GM12878 (cell line): ENCODE measurements around the gene RGS6. TPM values are rescaled to one million over a fixed set of nuclear protein-coding genes. Genes with fewer than 3 reads are reported as not detected.

ENCODE experiments used
- ATAC-seq: fragments of 200-7000 bp; cut with Tn5 transposase; 3 replicates; pipeline ENCODE4 v1.9.1; 2020; ENCODE audit warnings: mild to moderate bottlenecking, moderate library complexity
- BruUV-seq: library from RNA; stranded (reverse); fragments of 400-500 nt; replicated peaks from 2 replicates; lab custom pipeline; 2021; lab: Mats Ljungman, UMichigan
- CTCF ChIA-PET: fragments of 300-600 bp; sonication (Branson Sonifier 250); formaldehyde crosslinking; extraction: SDS; loops from one replicate; lab custom pipeline; 2021; ENCODE audit warnings: inconsistent platforms; lab: Yijun Ruan, JAX
- POLR2A ChIA-PET: fragments of 350-600 bp; formaldehyde crosslinking; extraction: SDS; loops from one replicate; lab custom pipeline; 2021; ENCODE audit warnings: inconsistent platforms; lab: Charles Lee
- RAD21 ChIA-PET: fragments of 300-600 bp; sonication (Branson Sonifier 250); formaldehyde crosslinking; loops from one replicate; lab custom pipeline; 2023; ENCODE audit warnings: antibody characterized with exemption; ENCODE audit not compliant: unreplicated experiment; lab: Charles Lee
- SMC1A ChIA-PET: fragments of 300-600 bp; sonication (Branson Sonifier 250); formaldehyde crosslinking; loops from one replicate; lab custom pipeline; 2023; ENCODE audit not compliant: unreplicated experiment, uncharacterized antibody; lab: Charles Lee
- DNase-seq: peaks from one replicate; pipeline ENCODE4 v3.0.0-alpha.2; 2011; ENCODE audit warnings: low read depth, low spot score
- FAIRE-seq: peaks from 3 replicates; lab custom pipeline; 2011; peaks lifted over from hg19 to GRCh38; lab: Jason Lieb, UNC
- H2AFZ ChIP-seq: 2 replicates; pipeline ENCODE4 v1.6.0; 2011; ENCODE audit warnings: low read depth, low read length, control low read depth; ENCODE audit not compliant: control insufficient read depth
- H3K27ac ChIP-seq: 2 replicates; pipeline ENCODE4 v1.5.1; 2011; ENCODE audit warnings: control low read depth; ENCODE audit not compliant: control insufficient read depth, insufficient read depth
- H3K27me3 ChIP-seq, 2 experiments: replicated peaks in 1 of 2; 2 replicates each; pipeline versions ENCODE4 v1.6.0 to v1.6.1; 2011; ENCODE audit warnings: low read length in 1 of 2; ENCODE audit not compliant: control insufficient read depth in 2 of 2, insufficient read depth in 2 of 2
- H3K36me3 ChIP-seq, 2 experiments: 2 replicates each; pipeline ENCODE4 v1.5.1; 2011; ENCODE audit warnings: low read length in 1 of 2; ENCODE audit not compliant: control insufficient read depth in 2 of 2, insufficient read depth in 2 of 2
- H3K4me1 ChIP-seq: 2 replicates; pipeline ENCODE4 v1.6.1; 2011; ENCODE audit warnings: mild to moderate bottlenecking, low read length, moderate library complexity, mixed read lengths; ENCODE audit not compliant: control insufficient read depth, insufficient read depth
- H3K4me2 ChIP-seq: 2 replicates; pipeline ENCODE4 v1.6.0; 2011; ENCODE audit warnings: control low read depth; ENCODE audit not compliant: control insufficient read depth, insufficient read depth
- H3K4me3 ChIP-seq: fragments of 200-600 bp; sonication (generic); 2 replicates; pipeline ENCODE4 v1.5.1; 2016
- H3K79me2 ChIP-seq: 2 replicates; pipeline ENCODE4 v1.6.0; 2011; ENCODE audit warnings: low read length; ENCODE audit not compliant: control insufficient read depth, insufficient read depth
- H3K9ac ChIP-seq: 2 replicates; pipeline ENCODE4 v1.8.0; 2011; ENCODE audit warnings: low read length, control low read depth, mixed read lengths; ENCODE audit not compliant: control insufficient read depth, insufficient read depth
- H3K9me3 ChIP-seq: replicated peaks from 3 replicates; pipeline ENCODE4 v1.5.1; 2011; ENCODE audit warnings: mild to moderate bottlenecking, low read length; ENCODE audit not compliant: control insufficient read depth, insufficient read depth
- H4K20me1 ChIP-seq: 2 replicates; pipeline ENCODE4 v1.6.0; 2011; ENCODE audit not compliant: control insufficient read depth, insufficient read depth
- ATF3 ChIP-seq: IDR thresholded peaks from 2 replicates; pipeline ENCODE4 v1.6.1; 2011; ENCODE audit warnings: low read depth, mild to moderate bottlenecking, low read length, moderate library complexity, borderline replicate concordance; ENCODE audit errors: extremely low read depth
- BRCA1 ChIP-seq: IDR thresholded peaks from 2 replicates; pipeline ENCODE4 v1.6.1; 2011; ENCODE audit warnings: low read depth, low read length, improper control_type of control experiment
- FOXM1 ChIP-seq: IDR thresholded peaks from 2 replicates; pipeline ENCODE4 v1.6.1; 2012; ENCODE audit warnings: low read depth, mild to moderate bottlenecking, inconsistent platforms, low read length, moderate library complexity
- GABPA ChIP-seq: IDR thresholded peaks from 2 replicates; pipeline ENCODE4 v1.6.1; 2014; ENCODE audit warnings: antibody characterized with exemption, low read depth, mild to moderate bottlenecking, inconsistent platforms
- RBBP5 ChIP-seq: fragments of 200-600 bp; sonication (generic); conservative IDR thresholded peaks from 2 replicates; pipeline ENCODE4 v1.6.1; 2016
- SPI1 ChIP-seq: IDR thresholded peaks from 2 replicates; pipeline ENCODE4 v1.6.1; 2011; ENCODE audit warnings: low read depth, mild to moderate bottlenecking, low read length, moderate library complexity, borderline replicate concordance; ENCODE audit not compliant: insufficient read depth
- ZNF592 ChIP-seq: fragments of 450-650 bp; IDR thresholded peaks from 2 replicates; pipeline ENCODE4 v1.6.1; 2017; ENCODE audit warnings: mild to moderate bottlenecking, moderate library complexity
- ZZZ3 ChIP-seq: IDR thresholded peaks from 2 replicates; pipeline ENCODE4 v1.6.1; 2011; ENCODE audit warnings: low read depth; ENCODE audit not compliant: control insufficient read depth, insufficient read length
- WGBS: methylation state at CpG from one replicate; pipeline ENCODE4 v1.1.6; 2016; ENCODE audit warnings: low lambda C conversion rate; ENCODE audit not compliant: insufficient replicate concordance, insufficient coverage; ENCODE audit errors: missing lambda C conversion rate; 5-methylcytosine and 5-hydroxymethylcytosine counted together
- in situ Hi-C: fragments of 300-500 bp; cut with MboI; formaldehyde crosslinking; loops from 9 replicates; pipeline ENCODE4 v1.14.3; 2018; ENCODE audit warnings: mixed read lengths
- intact Hi-C: fragments of 100-400 bp; cut with micrococcal nuclease; formaldehyde crosslinking; loops from one replicate; pipeline ENCODE4 v1.14.2; 2022; ENCODE audit not compliant: unreplicated experiment
- polyA plus RNA-seq, 11 experiments: library from polyadenylated mRNA; depleted of rRNA in 4 of 11; unstranded in 6 of 11; stranded (reverse) in 5 of 11; fragments of >200 nt; fragmentation: Nextera tagmentation in 4 of 11; fragmentation: Illumina TruSeq in 1 of 11; extraction: Ambion mirVana in 4 of 11; extraction: Trizol in 1 of 11; gene quantifications; 1 replicate in 1 of 11; 2 replicates in 10 of 11; pipeline versions ENCODE4 v1.2.1 to v1.2.3, GENCODE V29; 2011 to 2016; ENCODE audit warnings: inconsistent platforms in 2 of 11, missing spikeins in 2 of 11, low read depth in 1 of 11
- total RNA-seq, 4 experiments: library from RNA; depleted of rRNA in 3 of 4; stranded (reverse); fragments of >200 nt in 3 of 4; fragmentation: Illumina TruSeq in 1 of 4; extraction: Trizol in 1 of 4; gene quantifications; 2 replicates each; pipeline versions ENCODE4 v1.2.1 to v1.2.3, GENCODE V29; 2013 to 2021
- TF ChIP-seq, protein P1 (sequence below): fragments of 450-650 bp; IDR thresholded peaks from 2 replicates; pipeline ENCODE4 v1.6.1; 2017; ENCODE audit warnings: low read depth, mild to moderate bottlenecking, moderate library complexity

The RGS6 gene
- total and polyA plus RNA-seq, 10 of the 15 experiments (the other 5 are each of a cell fraction or from before 2014, with no cell fraction given): 3.9 to 18.1 (median 12.4) TPM

- H3K36me3 ChIP-seq: no peaks in the 10 kb centered on the region
- ATAC-seq: no peak
- no peak overlapping the region for H3K4me3 ChIP-seq
- RAD21 ChIA-PET: interaction anchor here (1.5 kb wide), 1 partner anchor 10 kb away, joined by 4 read pairs; no protein-coding TSS in a partner anchor
- SMC1A ChIA-PET: interaction anchor here (0.6 to 8.7 kb wide), 9 partner anchors 8 to 465 kb away, joined by 3 to 91 read pairs (median 4); no protein-coding TSS in a partner anchor
- H3K4me1 ChIP-seq: peaks cover 23% of the 10 kb centered on the region
- POLR2A ChIA-PET: interaction anchor here (1.0 to 1.3 kb wide), 2 partner anchors 30 to 33 kb away, joined by 4 to 5 read pairs; no protein-coding TSS in a partner anchor
- no peaks in the 10 kb centered on the region for H3K9me3 ChIP-seq
- peak overlapping the region; percentile 71; the same call in 1 of the 2 replicates for H3K4me2 ChIP-seq
- no peak overlapping the region; the same call in 1 of the 2 replicates for H2AFZ ChIP-seq
- in situ Hi-C loops: no loop called here
- 0 out of 2 replicates have a peak overlapping the region, but pooled peaks have one; percentile 31 for H3K27ac ChIP-seq
- no TSS peak for BruUV-seq
- CTCF ChIA-PET: interaction anchor here (1.2 to 2.9 kb wide), 3 partner anchors 24 to 69 kb away, joined by 3 to 9 read pairs (median 6); no protein-coding TSS in a partner anchor
- WGBS: 83% methylated on average over 6 of the region's 6 CpGs
- H4K20me1 ChIP-seq: no peaks in the 10 kb centered on the region
- no peaks in the 10 kb centered on the region for H3K27me3 ChIP-seq
- no peak for FAIRE-seq
- no peak for DNase-seq
- TF ChIP-seq ATF3: no peak
- TF ChIP-seq, protein P1, sequence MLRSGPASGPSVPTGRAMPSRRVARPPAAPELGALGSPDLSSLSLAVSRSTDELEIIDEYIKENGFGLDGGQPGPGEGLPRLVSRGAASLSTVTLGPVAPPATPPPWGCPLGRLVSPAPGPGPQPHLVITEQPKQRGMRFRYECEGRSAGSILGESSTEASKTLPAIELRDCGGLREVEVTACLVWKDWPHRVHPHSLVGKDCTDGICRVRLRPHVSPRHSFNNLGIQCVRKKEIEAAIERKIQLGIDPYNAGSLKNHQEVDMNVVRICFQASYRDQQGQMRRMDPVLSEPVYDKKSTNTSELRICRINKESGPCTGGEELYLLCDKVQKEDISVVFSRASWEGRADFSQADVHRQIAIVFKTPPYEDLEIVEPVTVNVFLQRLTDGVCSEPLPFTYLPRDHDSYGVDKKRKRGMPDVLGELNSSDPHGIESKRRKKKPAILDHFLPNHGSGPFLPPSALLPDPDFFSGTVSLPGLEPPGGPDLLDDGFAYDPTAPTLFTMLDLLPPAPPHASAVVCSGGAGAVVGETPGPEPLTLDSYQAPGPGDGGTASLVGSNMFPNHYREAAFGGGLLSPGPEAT: no peak
- TF ChIP-seq GABPA: no peak
- TF ChIP-seq ZNF592: no peak
- no peak for TF ChIP-seq RBBP5
- no peak for TF ChIP-seq FOXM1
- no peak for TF ChIP-seq ZZZ3
- no peak for TF ChIP-seq BRCA1
- TF ChIP-seq SPI1: no peak
- intact Hi-C loops: no loop called here
- H3K9ac ChIP-seq: no peak overlapping the region
- H3K79me2 ChIP-seq: no peaks in the 10 kb centered on the region
Measured at GRCh38 chr14:72444701-72445100, 512.5 kb downstream of the RGS6 start.
